ENCODE measurements around the gene RLF.

RLF gene, protein sequence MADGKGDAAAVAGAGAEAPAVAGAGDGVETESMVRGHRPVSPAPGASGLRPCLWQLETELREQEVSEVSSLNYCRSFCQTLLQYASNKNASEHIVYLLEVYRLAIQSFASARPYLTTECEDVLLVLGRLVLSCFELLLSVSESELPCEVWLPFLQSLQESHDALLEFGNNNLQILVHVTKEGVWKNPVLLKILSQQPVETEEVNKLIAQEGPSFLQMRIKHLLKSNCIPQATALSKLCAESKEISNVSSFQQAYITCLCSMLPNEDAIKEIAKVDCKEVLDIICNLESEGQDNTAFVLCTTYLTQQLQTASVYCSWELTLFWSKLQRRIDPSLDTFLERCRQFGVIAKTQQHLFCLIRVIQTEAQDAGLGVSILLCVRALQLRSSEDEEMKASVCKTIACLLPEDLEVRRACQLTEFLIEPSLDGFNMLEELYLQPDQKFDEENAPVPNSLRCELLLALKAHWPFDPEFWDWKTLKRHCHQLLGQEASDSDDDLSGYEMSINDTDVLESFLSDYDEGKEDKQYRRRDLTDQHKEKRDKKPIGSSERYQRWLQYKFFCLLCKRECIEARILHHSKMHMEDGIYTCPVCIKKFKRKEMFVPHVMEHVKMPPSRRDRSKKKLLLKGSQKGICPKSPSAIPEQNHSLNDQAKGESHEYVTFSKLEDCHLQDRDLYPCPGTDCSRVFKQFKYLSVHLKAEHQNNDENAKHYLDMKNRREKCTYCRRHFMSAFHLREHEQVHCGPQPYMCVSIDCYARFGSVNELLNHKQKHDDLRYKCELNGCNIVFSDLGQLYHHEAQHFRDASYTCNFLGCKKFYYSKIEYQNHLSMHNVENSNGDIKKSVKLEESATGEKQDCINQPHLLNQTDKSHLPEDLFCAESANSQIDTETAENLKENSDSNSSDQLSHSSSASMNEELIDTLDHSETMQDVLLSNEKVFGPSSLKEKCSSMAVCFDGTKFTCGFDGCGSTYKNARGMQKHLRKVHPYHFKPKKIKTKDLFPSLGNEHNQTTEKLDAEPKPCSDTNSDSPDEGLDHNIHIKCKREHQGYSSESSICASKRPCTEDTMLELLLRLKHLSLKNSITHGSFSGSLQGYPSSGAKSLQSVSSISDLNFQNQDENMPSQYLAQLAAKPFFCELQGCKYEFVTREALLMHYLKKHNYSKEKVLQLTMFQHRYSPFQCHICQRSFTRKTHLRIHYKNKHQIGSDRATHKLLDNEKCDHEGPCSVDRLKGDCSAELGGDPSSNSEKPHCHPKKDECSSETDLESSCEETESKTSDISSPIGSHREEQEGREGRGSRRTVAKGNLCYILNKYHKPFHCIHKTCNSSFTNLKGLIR (N-terminal part only)

DNA sequence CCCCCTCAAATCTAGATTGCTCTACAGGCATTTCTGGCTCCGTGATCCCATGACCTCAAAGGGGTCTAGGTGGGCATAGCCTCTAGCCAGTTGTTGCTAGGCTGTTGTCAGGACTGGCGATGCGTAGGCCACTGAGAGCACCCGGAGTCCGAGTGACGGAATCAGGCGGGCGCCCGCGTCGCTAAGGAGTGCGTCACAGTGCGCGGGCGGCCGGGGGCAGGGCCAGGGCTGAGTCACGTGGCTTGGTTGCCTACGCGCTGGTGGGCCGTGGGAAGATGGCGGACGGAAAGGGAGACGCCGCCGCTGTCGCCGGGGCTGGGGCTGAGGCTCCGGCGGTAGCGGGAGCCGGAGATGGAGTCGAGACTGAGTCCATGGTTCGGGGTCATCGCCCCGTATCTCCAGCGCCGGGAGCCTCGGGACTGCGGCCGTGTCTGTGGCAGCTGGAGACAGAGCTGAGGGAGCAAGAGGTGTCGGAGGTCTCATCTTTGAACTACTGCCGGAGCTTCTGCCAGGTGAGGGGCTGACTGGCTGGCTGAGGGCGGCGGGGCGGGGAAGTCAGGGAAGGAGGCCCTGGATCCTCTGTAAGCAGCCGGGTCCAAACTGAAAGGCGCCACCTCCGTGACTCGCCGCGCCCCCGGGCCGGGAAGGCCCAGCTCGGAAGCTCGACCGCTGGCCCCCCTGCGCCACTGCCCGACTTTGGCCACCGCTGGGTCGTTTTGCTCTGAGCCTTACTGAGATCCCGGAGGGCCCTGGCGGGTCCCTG, at the start of gene RLF:
Gene RLF (plus strand): TSS at position 263 of the 763 bp plus-strand sequence. CDS start 13 bp downstream, at position 276.
- peak; percentile 90 for DNase-seq

DNA sequence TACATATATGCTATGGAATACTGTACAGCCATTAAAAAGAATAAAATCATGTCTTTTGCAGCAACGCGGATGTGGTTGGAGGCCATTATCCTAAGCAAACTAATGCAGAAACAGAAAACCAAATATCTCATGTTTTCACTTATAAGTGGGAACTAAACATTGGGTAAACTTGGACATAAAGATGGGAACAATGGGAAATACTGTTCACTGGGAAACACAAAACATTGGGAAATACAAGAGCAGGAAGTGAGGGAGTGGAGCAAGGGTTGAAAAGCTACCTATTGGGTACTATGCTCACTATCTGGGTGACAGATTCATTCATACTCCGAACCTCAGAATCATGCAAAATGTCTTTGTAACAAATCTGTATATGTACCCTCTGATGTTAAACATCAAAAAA, 46.8 kb upstream of the RLF start:
- no peak for DNase-seq

DNA sequence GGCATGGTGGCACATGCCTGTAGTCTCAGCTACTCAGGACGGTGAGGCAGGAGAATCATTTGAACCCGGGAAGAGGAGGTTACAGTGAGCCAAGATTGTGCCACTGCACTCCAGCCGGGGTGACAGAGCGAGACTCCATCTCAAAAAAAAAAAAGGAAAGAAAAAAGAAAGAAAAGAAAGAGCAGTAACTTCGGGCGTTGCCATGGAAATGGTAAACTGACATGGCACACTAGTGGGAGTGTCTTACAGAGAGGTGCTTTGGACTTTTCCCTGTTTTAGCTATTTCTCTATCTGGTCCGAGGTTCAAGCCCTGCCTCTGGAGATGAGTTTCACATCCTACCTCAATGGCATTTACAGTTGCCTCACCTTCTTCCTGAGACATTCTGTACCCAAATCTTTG, 41.1 kb upstream of the RLF start:
- DNase-seq, result no peak

DNA sequence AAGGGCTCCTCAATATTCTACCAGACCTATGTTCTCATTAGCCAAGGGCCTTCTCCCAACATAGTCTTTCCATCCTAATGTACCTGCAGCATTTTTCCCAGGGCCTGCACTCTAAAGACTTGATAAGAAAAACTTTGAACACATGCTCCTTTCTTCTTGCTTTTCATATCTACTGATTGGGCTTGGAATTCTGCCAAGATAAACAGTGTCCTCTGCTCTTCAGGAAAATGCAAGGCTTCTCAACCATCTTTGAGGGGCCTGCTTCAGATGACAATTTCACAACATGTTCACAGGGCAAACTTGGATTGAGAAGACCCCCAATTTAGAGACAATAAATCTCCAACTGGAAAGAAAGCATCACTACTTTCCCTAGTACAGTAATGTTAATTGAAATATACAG, 38.3 kb upstream of the RLF start:
- DNase-seq, result no peak

DNA sequence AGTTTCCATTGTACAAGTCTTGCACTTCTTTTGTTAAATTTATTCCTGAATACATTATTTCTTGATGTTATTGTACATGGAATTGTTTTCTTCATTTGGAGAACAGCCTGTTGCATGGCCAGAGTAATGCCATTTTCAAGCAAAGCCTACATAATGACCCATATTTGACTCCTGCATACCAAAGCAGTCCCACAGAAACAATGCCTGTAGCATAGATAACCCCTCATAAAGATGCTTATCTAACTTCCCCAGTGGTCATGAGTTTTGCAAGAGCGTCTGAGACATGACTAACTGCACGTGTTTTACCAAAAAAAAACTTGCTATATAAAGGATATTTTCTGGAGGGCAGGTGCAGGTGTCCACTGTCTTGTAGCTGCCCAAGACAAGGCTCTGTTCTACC, 30.3 kb upstream of the RLF start:
- DNase-seq, result no peak

DNA sequence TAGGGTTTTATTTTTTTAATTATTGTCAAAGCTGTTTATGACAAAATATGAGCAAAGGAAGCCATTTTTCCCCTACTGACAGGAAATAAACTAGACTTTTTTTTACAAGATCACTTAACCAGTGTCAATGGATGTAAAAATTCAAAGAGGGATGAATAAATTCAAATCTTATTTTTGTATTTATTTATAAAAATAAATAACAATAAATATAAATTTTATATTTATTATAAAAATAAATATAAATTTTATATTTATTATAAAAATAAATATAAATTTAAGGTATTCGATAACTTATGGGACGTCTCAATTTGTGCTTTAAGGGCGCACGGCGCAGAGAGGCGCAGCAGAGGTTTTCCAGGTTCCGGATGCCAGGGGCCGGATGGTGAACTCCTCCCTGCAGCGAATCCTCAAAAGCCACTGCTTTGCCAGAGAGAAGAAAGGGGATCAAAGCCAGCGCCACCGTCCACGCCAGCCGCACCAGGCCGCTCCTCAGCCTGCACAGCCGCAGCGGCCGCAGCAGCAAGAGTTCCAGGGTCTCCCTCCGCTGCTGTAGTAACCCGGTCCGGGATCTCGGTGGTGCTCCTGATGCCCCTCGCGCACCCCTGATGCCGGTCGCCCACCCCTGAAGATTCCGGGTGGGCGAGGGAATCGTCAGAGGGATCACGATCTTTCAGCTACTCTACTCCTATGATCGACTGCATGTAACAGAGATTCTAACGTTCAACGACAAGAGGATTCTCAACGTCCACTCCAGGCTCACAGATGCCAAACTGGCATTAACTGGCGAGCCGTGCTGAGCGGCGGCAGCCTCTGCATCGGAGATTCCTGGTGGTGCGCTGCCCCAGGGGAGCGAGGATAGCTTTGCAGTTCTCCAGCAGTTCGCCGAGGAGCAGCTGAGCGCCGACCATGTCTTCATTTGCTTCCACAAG, 28.5 kb upstream of the RLF start:
- no peak for DNase-seq

DNA sequence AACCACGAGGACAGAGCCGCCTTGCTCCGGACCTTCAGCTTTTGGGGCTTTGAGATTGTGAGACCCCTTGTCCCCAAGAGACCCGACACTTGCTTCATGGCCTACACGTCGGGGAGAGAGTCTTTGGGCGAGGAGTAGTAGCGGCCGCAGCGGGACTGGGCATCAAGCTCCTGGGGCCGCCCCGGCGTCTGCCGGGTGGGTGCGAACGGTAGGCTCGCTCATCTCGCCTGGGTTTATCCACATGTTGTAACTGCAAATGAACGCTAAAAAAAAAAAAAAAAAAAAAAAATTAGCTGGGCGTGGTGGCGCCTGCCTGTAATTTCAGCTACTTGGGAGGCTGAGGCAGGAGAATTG, 27.9 kb upstream of the RLF start:
- no peak for DNase-seq

DNA sequence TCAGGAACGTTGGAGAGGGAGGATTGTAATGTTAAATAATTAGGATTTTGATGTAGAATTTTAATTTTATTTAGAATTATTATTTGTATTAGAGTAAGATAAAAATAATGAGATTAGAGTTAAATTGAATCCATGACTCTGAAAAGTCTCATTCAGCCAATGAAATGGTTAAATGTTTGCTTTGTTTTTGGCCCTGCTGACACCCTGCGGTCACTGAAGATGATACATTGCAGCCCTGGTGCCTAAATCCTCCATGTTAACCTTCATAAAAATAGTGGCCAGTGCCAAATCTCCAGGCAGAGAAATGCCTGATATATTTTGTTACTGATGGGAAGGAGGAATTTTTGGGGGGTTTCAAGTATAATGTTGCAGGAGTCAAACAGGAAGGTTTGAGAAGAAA, 27.3 kb upstream of the RLF start:
- DNase-seq, result no peak

DNA sequence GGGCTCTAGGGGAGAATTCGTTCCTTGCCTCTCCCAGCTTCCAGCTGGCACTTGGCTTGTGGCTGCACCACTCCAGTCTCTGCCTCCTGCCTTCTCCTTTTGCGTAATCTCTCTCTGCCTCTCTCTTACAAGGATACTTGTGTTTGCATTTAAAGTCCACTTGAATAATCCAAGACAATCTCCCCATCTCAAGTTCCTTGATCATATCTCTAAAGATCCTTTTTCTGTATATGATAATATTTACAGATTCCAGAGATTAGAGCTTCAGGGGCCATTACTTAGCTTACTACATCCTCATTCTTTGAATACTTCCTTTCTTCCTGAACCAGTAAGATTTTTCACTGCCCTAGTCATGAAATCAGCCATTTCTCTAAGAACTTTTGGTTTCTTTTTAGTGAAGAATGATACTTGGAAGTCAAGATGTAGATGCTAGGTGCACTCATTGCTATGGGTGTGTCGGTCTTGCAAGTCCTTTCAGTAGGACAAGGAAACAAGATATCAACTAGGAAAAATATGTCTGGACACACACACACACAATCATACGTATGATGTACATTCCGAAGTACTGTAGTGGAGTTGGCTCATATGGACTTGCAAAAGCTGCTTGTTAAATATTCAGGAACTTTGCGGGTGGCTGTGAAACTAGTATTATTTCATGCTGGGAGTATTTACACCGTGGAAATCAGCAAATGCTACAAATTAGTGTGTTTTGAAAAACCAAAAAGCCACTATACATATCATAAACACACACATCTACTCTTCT, 20.8 kb upstream of the RLF start:
- no peak for DNase-seq

DNA sequence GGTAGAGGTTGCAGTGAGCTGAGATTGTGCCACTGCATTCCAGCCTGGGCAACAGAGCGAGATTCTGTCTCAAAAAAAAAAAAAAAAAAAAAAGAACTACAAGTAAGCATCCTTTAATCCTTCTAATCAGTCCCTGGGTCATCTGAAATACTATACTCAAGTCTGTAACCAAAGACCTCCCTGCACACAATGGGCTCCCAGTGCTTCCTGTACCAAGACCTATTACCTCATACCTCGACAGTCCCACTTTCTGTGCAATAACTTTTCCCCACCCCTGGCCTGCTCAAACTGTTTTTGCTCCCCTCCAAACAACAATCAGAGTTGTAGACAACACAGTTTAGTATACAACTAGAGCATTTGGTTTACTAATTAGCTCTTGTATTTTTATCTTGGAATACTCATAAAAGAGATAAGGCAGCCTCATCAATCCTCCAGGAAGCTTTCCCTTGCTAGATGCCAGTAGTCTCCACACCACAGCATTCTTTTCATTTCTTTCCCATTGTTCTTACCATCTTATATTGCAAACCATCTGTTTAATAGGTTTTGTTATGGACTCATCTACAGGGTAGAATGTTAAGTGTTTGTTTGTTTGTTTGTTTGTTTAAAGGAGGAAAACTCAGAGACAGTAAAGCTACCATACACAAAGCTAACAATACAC, 19.2 kb upstream of the RLF start:
- no peak for DNase-seq

DNA sequence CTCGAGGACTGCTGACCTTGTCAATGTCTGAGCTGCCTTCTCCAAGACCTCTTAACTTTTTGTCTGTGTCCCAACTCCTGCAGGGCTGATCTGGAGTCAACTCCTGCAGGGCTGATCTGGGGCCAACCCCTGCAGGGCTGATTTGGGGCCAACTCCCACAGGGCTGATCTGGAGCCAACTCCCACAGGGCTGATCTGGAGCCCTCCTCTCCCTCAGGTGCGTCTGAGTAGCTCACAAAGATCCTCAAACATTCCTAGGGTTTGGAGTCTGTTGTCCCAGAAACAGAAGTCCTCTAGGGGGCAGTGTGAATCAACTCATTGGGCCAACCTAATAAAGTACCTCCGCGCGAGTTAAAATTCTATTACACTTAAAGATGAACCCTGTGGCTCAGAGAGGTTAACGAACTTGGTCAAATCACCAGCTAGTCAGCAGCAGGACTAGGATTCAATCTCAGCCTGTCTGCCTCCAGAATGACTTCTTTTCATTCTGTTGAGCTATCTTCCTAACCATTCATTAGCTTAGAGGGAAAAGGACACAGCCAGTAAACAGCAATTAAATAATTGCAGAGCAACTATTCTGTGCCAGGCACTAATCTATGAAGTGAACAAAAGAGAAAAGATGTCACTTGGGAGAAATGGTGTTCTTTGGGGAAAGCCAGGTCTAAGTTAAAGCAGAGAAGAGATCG, 17.2 kb upstream of the RLF start:
- peak; percentile 7 for DNase-seq

DNA sequence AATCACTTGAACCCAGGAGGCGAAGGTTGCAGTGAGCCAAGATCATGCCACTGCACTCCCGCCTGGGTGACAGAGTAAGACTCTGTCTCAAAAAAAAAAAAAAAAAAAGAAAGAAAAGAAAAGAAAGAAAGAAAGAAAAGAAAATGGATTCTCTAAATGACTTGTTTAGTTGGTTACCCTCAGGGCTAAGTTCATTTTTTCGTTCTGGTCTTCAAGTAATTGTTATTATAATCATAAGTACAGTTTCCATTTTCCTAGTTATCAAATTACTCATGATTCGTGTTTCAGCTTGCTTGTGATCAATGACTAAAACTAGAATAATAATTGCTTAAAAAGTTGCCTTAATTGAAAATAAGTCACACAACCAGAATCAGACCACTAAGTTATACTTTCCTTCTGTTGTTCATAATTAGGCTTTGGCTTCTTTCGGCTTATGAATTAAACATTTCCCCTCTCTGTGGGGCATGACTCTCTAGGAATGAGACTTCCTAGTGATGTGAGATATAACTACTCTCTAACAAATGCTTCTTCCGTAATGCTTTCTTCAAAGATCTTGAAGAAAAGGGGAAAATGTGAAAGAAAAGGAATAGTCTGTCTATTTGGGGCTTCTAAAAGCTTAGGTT, 9.6 kb upstream of the RLF start:
- DNase-seq, result no peak

DNA sequence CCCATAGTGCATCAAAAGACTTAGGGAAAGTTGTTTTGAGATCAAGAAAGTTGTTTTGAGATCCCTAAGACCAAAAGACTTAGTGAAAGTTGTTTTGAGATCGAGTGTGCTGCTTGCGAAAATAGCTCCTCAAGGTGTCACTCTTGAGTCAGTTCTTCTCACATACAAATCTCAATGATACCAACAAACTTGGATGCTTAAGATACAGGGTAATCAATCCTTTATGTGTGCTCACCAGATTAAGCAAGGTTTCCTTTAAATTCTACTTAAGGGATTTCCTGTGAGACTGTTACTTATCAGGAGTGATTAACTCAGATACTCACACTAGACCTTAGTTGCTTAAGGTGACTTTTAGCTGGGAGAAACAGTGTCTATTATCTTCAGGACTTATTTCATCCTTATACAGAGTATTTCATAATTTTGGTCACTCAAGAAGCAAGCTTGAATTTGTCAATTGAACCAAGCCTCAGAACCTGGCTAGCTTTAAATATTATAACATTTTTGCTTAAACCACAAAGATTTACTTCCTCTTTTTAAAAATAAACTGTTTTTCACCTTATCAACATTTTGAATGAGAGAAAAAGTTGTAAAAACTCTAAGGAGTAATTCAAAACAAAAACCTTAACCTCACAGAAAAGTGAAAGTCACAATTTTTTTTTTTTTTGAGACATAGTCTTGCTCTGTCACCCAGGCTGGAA, 8.0 kb upstream of the RLF start:
- no peak for DNase-seq

DNA sequence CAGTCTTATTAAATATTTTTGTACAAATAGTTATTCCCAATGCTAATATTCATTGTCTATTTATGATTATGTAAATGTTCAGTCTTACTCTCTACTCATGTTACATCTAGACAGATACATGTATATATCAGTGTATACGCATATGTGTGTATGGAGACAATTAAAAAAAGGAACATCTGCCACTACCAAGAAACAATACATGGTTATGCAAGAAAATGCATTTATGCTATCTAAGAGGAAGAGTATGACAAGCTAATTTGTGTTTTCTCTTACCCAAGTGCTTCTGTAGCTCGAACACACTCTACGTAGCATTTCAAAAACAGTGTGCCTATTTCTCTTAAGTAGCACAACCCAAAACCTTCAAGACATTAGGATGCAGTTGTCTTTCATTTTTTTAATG, 6.1 kb upstream of the RLF start:
- no peak for DNase-seq

DNA sequence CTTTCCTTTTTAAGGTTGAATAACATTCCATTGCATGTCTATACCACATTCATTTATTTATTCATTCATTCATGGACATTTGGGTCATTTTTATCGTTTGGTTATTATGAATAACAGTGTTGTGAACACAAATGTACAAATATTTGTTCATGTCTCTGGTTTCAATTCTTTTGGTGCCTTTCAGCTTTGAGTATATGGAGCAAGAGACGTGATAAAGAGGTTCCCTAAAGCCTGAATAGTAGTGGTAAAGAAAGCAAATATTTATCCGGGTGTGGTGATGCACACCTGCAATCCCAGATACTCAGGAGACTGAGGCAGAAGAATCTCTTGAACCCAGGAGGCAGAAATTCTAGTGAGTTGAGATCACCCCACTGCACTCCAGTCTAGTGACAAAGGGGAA, 5.3 kb upstream of the RLF start:
- no peak for DNase-seq

DNA sequence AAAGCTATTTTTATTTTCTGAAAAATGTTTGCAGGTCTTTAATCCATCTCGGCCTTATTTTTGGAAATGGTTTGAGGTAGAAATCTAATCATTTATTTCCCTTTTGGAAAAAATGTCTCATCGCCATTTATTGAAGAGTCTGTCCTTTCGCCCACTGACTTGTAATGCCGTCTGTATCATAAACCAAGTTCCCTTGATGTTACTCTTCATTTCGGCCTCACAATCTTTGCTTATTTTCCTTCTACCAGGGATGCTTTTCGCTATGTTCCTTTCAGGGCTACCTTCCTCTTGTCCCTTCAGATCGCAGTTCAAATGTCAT, 422 bp upstream of the RLF start:
- DNase-seq, result no peak

DNA sequence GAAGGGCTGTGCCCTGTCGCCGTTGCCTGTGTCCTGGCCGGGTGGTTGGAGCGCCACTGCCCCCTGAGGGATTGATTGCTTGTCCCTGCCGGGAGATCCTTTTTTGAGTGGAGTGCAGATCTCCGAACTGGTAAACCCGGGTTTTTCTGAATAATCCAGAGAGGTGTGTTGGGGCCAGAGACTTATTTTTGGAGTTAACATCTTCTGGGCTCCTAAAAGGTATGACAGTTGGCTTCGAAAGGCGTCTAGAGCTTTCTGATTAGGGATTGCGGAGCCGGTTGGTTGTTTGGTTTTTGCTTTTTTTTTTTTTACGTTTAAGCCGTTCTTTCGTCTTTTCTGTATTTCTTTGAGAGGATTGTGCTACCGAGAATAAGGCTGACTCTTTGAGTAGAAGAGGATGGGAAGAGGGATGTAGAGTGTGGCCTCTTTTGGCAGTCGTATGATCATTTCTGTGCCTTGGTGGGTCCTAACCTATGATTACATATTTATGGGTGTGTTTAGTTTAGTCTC, 756 bp downstream of the RLF start:
- DNase-seq, result no peak

DNA sequence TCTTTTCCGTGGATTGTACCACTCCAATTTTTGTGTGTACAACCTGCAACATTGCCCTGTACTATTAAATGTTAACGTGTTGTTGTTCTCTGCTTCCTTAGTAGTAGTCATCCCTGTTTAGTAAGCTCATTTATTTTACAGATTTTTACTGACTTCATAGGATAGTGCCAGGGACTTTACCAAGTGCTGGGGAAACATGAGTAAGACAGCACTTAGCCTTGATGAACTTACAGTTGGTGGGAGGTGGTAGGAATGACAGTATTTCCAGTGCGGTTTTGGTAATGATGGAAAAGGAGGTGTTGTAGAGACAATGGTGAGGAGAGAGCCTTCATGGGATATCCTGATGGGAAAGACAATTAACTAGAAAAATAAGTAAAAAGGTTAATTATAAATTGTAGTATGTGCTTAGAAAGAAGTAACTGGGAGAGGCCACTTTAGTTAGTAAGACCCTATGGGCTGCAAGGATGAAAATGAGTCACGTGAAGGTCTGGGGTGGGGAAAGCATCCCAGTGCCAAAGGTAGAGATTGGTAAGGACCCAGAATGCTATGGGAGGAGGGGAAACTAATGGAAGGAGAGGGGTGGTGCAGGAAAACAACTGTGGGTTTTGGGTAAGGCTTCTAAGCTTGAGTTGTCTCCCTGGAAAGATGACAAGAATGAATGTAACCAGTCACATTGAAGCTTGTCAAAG, 1.7 kb downstream of the RLF start:
- no peak for DNase-seq
